Measurements from ENCODE around the gene TTC39C. TPM values are rescaled to one million over a fixed set of nuclear protein-coding genes. Genes with fewer than 3 reads are reported as not detected.

TTC39C gene
- total RNA-seq, 3 donors from 2014 or later: 23.6 to 37.3 (median 31.5) TPM

DNA sequence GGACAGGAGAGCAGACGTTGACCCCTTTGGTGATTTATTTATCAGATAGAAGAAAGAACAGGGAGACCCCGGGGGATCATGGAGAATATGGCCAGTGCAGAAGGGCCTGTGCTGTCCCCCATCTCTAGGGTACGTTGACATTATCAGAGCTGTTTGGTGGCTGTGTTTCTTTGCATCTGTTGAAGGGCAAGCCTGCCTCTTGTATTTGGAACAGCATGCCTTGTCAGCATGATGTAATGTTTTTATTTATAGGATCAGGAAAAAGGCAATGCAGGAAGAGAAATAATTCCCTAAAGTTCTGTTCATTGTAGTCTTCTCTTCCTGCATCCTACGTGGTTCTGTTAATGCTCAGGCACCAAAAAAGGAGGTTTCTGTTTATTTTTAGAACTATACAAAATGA is 74.5 kb downstream of the TTC39C start:
- Mint-ChIP-seq H3K9me3 (no peaks in the 10 kb centered on the region), H3K27me3 (ENCODE audit: low read depth) (no peaks in the 10 kb centered on the region), H3K4me3 (no peak overlapping the region), H3K36me3 (ENCODE audit: insufficient read depth) (peaks cover 47% of the 10 kb centered on the region), H3K4me1 (ENCODE audit: low read depth) (peaks cover 29% of the 10 kb centered on the region)
- DNase-seq: no peak
- ATAC-seq: no peak

GRCh38 chr18:24089515-24090337 is 75.2 kb downstream of the TTC39C start:
- Mint-ChIP-seq H3K9me3 (no peaks in the 10 kb centered on the region), H3K27me3 (ENCODE audit: low read depth) (no peaks in the 10 kb centered on the region), H3K4me3 (no peak overlapping the region), H3K4me1 (ENCODE audit: low read depth) (peaks cover 36% of the 10 kb centered on the region), H3K36me3 (ENCODE audit: insufficient read depth) (peaks cover 50% of the 10 kb centered on the region)
- DNase-seq (no peak), ATAC-seq (no peak)

- H3K4me1 Mint-ChIP-seq (ENCODE audit: low read depth): peaks cover 38% of the 10 kb centered on the region
- no peak overlapping the region for H3K4me3 Mint-ChIP-seq
- ATAC-seq: no peak
- no peak for DNase-seq
- peaks cover 50% of the 10 kb centered on the region for H3K36me3 Mint-ChIP-seq (ENCODE audit: insufficient read depth)
- no peaks in the 10 kb centered on the region for H3K27me3 Mint-ChIP-seq (ENCODE audit: low read depth)
- H3K9me3 Mint-ChIP-seq: no peaks in the 10 kb centered on the region
These were observed 76.3 kb downstream of the TTC39C start for GRCh38 chr18:24090876-24091275.

- H3K36me3 Mint-ChIP-seq (ENCODE audit: insufficient read depth): peaks cover 43% of the 10 kb centered on the region
- H3K4me3 Mint-ChIP-seq: no peak overlapping the region
- ATAC-seq: no peak
- peaks cover 5% of the 10 kb centered on the region for H3K9me3 Mint-ChIP-seq
- DNase-seq: no peak
- H3K27me3 Mint-ChIP-seq (ENCODE audit: low read depth): no peaks in the 10 kb centered on the region
- H3K4me1 Mint-ChIP-seq (ENCODE audit: low read depth): peaks cover 28% of the 10 kb centered on the region
These were observed 80.0 kb downstream of the TTC39C start for GRCh38 chr18:24094561-24094960.

- H3K4me1 Mint-ChIP-seq (ENCODE audit: low read depth): peaks cover 28% of the 10 kb centered on the region
- no peaks in the 10 kb centered on the region for H3K27me3 Mint-ChIP-seq (ENCODE audit: low read depth)
- peaks cover 5% of the 10 kb centered on the region for H3K9me3 Mint-ChIP-seq
- H3K4me3 Mint-ChIP-seq: no peak overlapping the region
- DNase-seq (no peak), ATAC-seq (no peak)
- H3K36me3 Mint-ChIP-seq (ENCODE audit: insufficient read depth): peaks cover 45% of the 10 kb centered on the region
These were observed 81.4 kb downstream of the TTC39C start for GRCh38 chr18:24095976-24096375.

DNA sequence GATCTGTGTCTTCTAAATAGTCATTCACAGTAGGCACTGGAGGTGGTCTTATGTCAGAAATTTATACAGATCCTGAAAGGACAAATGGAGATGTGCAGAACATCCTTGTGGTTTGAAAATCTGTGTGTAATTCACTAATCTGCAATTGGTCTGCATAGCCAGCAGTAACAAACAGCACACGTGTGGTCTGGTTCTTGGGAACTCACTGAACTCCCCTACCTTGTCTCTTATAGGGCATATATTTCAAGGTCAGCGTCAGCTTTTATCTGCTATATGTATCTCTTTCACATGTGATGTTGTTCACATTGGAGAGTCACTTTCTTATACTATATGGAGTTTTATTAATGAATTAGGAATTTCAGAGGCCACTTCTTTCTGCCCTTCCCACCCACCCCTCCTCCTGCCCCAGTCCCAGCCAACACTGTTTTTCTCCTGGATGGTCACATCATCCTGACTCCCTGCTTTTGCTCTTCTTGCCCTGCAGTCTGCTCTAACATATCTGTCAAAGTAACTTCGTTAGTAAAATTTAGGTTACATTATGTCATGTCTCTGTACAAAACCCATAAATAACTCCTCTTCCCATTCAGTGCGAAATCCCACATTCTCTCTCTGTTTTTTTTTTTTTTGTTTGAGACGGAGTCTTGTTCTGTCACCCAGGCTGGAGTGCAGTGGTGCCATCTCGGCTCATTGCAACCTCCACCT is 88.9 kb downstream of the TTC39C start:
- Mint-ChIP-seq H3K27me3 (ENCODE audit: low read depth) (no peaks in the 10 kb centered on the region), H3K4me1 (ENCODE audit: low read depth) (peaks cover 21% of the 10 kb centered on the region), H3K4me3 (no peak overlapping the region), H3K9me3 (no peaks in the 10 kb centered on the region), H3K36me3 (ENCODE audit: insufficient read depth) (peaks cover 31% of the 10 kb centered on the region)
- no peak for ATAC-seq
- no peak for DNase-seq

DNA sequence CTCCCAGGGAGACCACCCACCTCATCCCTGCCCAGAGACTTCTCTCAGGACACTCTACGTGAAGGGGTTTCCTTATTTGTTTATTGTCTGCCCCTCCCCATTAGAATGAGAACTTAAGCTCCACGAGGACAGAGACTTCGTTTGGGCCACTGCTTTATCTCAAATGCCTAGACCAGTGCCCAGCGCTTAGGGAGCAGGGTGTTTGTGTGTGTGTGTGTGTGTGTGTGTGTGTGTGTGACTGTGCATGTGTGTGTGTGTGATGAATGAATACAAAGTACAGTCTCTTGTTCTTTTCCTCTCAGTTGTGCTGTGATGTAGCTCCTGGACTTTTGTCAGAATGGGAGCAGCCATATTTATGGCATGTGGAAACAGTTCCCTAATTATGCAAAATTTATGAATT is 89.9 kb downstream of the TTC39C start:
- H3K4me1 Mint-ChIP-seq (ENCODE audit: low read depth): peaks cover 21% of the 10 kb centered on the region
- no peak for ATAC-seq

GRCh38 chr18:24108641-24109040 is 94.1 kb downstream of the TTC39C start:
- Mint-ChIP-seq H3K9me3 (no peaks in the 10 kb centered on the region), H3K4me3 (no peak overlapping the region), H3K27me3 (ENCODE audit: low read depth) (no peaks in the 10 kb centered on the region), H3K36me3 (ENCODE audit: insufficient read depth) (peaks cover 22% of the 10 kb centered on the region), H3K4me1 (ENCODE audit: low read depth) (peaks cover 31% of the 10 kb centered on the region)
- no peak for DNase-seq
- no peak for ATAC-seq

More for the DNA sequence above, 89.9 kb downstream of the TTC39C start:
- no peak for DNase-seq
- Mint-ChIP-seq H3K9me3 (no peaks in the 10 kb centered on the region), H3K36me3 (ENCODE audit: insufficient read depth) (peaks cover 31% of the 10 kb centered on the region), H3K27me3 (ENCODE audit: low read depth) (no peaks in the 10 kb centered on the region), H3K4me3 (no peak overlapping the region)

DNA sequence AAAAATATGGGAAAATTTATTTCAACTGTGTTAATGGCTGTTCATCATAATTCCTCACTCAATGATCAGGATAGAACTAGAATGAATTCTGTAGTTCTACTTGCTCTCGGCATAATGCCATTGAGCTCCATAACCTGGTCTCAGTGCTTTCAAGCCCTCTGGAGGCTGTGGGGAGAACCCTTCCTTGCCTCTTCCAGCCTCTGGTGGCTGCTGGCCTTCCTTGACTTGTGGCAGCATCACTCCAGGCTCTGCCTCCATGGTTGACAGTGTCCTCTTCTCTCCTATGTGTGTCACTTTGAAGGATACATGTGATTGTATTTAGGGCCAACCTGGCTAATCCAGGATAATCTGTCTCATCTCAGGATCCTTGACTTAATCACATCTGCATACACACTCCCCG is 97.4 kb downstream of the TTC39C start:
- ATAC-seq: no peak
- Mint-ChIP-seq H3K9me3 (no peaks in the 10 kb centered on the region), H3K36me3 (ENCODE audit: insufficient read depth) (peaks cover 25% of the 10 kb centered on the region), H3K4me1 (ENCODE audit: low read depth) (peaks cover 46% of the 10 kb centered on the region), H3K4me3 (no peak overlapping the region), H3K27me3 (ENCODE audit: low read depth) (no peaks in the 10 kb centered on the region)
- no peak for DNase-seq

- peaks cover 43% of the 10 kb centered on the region for H3K4me1 Mint-ChIP-seq (ENCODE audit: low read depth)
- peaks cover 24% of the 10 kb centered on the region for H3K36me3 Mint-ChIP-seq (ENCODE audit: insufficient read depth)
- no peaks in the 10 kb centered on the region for H3K9me3 Mint-ChIP-seq
- DNase-seq (no peak), ATAC-seq (no peak)
- H3K27me3 Mint-ChIP-seq (ENCODE audit: low read depth): no peaks in the 10 kb centered on the region
- H3K4me3 Mint-ChIP-seq: no peak overlapping the region
These were observed 97.9 kb downstream of the TTC39C start for GRCh38 chr18:24112464-24112863.

- DNase-seq (no peak), ATAC-seq (peak in 1 of 2 donors; percentile 46)
- Mint-ChIP-seq H3K9me3 (no peaks in the 10 kb centered on the region), H3K4me3 (no peak overlapping the region), H3K36me3 (ENCODE audit: insufficient read depth) (peaks cover 25% of the 10 kb centered on the region), H3K27me3 (ENCODE audit: low read depth) (no peaks in the 10 kb centered on the region), H3K4me1 (ENCODE audit: low read depth) (peaks cover 43% of the 10 kb centered on the region)
These were observed 98.5 kb downstream of the TTC39C start for GRCh38 chr18:24112874-24113615.

DNA sequence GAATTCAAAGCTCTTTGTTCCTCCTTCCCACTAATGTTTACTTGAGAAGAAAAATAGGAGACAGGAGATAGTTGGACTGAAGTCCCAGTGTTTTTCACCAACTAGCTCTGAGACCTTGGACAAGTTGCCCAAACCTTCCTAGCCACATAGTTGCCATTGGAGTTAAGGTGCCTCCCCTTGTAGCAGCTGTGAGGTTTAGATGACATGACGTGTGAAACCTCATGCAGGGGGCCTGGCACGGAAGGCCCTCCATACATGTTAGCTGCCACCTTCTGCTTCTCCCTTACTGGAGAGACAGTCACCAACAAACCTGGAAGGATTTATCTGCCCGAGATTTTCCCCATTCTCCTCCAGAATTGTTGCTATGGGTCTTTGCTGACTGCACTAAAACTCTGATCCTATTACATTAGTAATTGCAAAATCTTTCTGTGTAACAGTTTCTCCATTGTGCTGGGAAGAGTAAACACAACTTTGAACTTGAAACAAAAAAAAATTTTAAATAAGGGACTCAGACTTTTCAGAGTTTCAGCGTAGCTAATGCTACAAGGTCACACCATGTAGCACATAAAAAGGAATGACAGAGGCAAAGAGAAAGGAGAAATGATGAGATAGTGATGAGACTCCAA is 100.5 kb downstream of the TTC39C start:
- no peaks in the 10 kb centered on the region for H3K27me3 Mint-ChIP-seq (ENCODE audit: low read depth)
- no peak overlapping the region for H3K4me3 Mint-ChIP-seq
- peak; percentile 46 to 50 for ATAC-seq
- no peaks in the 10 kb centered on the region for H3K9me3 Mint-ChIP-seq
- no peak for DNase-seq
- H3K4me1 Mint-ChIP-seq (ENCODE audit: low read depth): peaks cover 48% of the 10 kb centered on the region
- peaks cover 29% of the 10 kb centered on the region for H3K36me3 Mint-ChIP-seq (ENCODE audit: insufficient read depth)

DNA sequence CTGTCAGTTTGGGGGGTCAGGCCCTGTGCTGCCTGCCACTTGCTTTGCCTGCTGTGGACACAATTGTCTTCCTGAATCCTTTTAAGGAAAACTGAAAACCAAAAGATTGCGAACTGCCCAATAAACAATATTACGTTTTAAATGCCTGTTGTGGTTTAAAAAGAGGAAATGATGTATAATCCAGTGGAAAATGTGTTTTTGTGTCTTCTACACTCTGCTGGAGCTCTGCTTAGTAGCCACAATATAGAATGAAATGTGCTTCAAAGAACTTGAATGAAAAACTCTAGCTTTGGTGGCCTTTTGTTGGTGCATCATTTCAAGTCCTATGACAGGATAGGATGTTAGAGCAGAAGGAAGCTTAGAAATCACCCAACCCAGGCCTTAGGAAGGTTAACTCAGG is 101.1 kb downstream of the TTC39C start:
- no peaks in the 10 kb centered on the region for H3K27me3 Mint-ChIP-seq (ENCODE audit: low read depth)
- peaks cover 31% of the 10 kb centered on the region for H3K36me3 Mint-ChIP-seq (ENCODE audit: insufficient read depth)
- H3K4me1 Mint-ChIP-seq (ENCODE audit: low read depth): peaks cover 48% of the 10 kb centered on the region
- no peak overlapping the region for H3K4me3 Mint-ChIP-seq
- DNase-seq: no peak
- H3K9me3 Mint-ChIP-seq: no peaks in the 10 kb centered on the region
- ATAC-seq: no peak

Measured in activated T-cell treated with anti-CD3 and anti-CD28 coated beads, Interleukin-2, amount 50 U/mL, for 4 hours (primary cell).